Muscle layer of colon (tissue), 2 donors: Measurements from ENCODE around the gene COL19A1.

Experiments
- H3K27ac ChIP-seq: one replicate; pipeline ENCODE4 v1.7.0; 2013; ENCODE audit warnings: low read depth, mild to moderate bottlenecking, low read length, moderate library complexity
- H3K27me3 ChIP-seq, 2 donors: one replicate each; pipeline ENCODE4 v1.7.0; 2013; ENCODE audit warnings: low read length in 2 of 2, mild to moderate bottlenecking in 2 of 2; ENCODE audit not compliant: insufficient read depth in 2 of 2, control insufficient read depth in 1 of 2
- H3K36me3 ChIP-seq: one replicate; pipeline ENCODE4 v1.7.0; 2013; ENCODE audit warnings: mild to moderate bottlenecking, low read length; ENCODE audit not compliant: insufficient read depth
- H3K4me1 ChIP-seq: one replicate; pipeline ENCODE4 v1.7.0; 2013; ENCODE audit warnings: mild to moderate bottlenecking, low read length; ENCODE audit not compliant: insufficient read depth
- H3K4me3 ChIP-seq, 2 donors: one replicate each; pipeline ENCODE4 v1.7.0; 2013; ENCODE audit warnings: low read length in 2 of 2, low read depth in 1 of 2, mild to moderate bottlenecking in 1 of 2, moderate library complexity in 1 of 2
- H3K9ac ChIP-seq: one replicate; pipeline ENCODE4 v1.7.0; 2013; ENCODE audit warnings: low read length
- H3K9me3 ChIP-seq: one replicate; pipeline ENCODE4 v1.7.0; 2013; ENCODE audit warnings: mild to moderate bottlenecking, low read length
- donor health status: abdominal sarcoma.
- donor health status: Adenocarcinoma of cecum.

The COL19A1 gene

DNA sequence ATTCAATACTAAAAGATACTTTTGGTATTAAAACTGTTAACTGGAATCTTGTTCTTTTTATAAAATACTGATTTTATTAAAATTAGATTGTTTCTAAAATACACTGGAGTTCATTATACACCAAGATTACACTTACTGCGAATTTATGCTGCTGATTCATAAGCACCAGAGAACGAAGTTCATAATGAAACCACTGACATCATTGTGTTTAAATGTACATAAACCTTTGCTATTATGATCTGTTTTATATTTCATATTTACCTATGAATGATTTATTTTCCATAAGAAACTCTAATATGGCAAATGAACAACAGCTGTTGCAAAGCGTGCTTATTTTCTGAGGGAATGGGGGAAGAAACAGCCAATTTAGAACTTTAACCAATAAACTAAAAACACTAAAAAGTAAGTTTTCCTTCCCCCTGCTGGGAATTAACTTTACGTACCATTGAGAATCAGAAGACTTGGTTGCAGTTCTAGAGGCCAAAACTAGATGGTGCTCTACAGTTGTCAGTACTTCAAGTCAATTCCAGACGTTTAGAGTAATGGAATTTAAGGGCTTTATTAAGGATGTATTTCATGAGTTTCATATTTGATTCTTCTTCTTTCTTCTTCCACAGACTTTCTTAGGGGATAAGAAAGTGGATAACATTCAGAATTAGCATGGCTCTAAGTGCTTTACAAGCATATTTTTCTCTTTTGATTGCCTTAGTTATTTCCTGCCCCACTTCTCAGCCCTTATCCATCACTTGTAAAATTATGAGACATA lies 30.8 kb upstream of the COL19A1 start:
- Histone ChIP-seq H3K4me1 (peaks cover 4% of the 10 kb centered on the region), H3K27me3 (no peaks in the 10 kb centered on the region), H3K9me3 (no peaks in the 10 kb centered on the region), H3K27ac (no peak overlapping the region), H3K4me3 (no peak overlapping the region), H3K36me3 (no peaks in the 10 kb centered on the region), H3K9ac (no peak overlapping the region)

- no peak overlapping the region for H3K4me3 ChIP-seq
- no peaks in the 10 kb centered on the region for H3K27me3 ChIP-seq
- no peak overlapping the region for H3K27ac ChIP-seq
- H3K9ac ChIP-seq: no peak overlapping the region
- H3K9me3 ChIP-seq: no peaks in the 10 kb centered on the region
- H3K36me3 ChIP-seq: no peaks in the 10 kb centered on the region
- no peaks in the 10 kb centered on the region for H3K4me1 ChIP-seq
Observed at GRCh38 chr6:69841862-69842261, 24.5 kb upstream of the COL19A1 start.

DNA sequence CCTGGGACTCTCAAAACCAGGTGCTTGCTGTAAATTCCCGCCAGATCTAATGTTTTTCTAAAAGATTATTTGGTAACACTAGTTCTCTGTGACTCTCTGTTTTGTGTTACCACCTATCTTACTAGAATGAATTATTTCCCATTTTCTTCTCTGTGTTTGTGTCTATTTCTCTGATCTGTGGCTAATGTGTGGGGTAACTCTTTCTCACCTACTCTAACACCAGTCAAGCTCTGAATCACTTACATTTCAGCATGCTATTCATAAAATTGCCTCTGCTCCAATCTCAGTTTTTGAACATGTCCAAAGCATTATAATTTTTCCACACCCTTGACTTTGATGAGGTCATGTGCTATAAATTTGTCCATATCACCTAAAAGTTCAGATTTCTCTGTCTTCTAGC lies 23.2 kb upstream of the COL19A1 start:
- H3K9me3 ChIP-seq: no peaks in the 10 kb centered on the region
- H3K9ac ChIP-seq: no peak overlapping the region
- no peak overlapping the region for H3K27ac ChIP-seq
- H3K4me3 ChIP-seq: no peak overlapping the region
- H3K4me1 ChIP-seq: no peaks in the 10 kb centered on the region
- no peaks in the 10 kb centered on the region for H3K27me3 ChIP-seq
- no peaks in the 10 kb centered on the region for H3K36me3 ChIP-seq

DNA sequence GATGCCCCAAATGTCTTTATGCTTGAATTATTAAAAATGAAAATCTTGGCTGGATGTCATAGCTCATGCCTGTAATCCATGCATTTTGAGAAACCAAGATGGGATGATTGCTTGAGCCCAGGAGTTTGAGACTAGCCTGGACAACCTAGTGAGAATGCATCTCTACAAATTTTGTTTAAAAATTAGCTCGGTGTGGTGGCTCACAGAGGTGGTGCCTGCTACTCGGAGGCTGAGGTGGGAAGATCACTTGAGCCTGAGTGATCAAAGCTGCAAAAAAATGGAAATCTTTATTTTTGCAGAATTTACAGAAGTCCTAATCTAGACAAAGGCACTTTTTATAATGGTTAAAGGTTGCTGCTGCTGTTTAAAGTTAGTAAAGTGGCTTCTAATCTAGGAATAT lies 20.0 kb upstream of the COL19A1 start:
- no peaks in the 10 kb centered on the region for H3K27me3 ChIP-seq
- H3K9me3 ChIP-seq: no peaks in the 10 kb centered on the region
- H3K9ac ChIP-seq: no peak overlapping the region
- H3K4me1 ChIP-seq: no peaks in the 10 kb centered on the region
- H3K36me3 ChIP-seq: no peaks in the 10 kb centered on the region
- H3K27ac ChIP-seq: no peak overlapping the region
- H3K4me3 ChIP-seq: no peak overlapping the region

GRCh38 chr6:69846770-69847491 lies 19.4 kb upstream of the COL19A1 start:
- no peak overlapping the region for H3K9ac ChIP-seq
- H3K27me3 ChIP-seq: no peaks in the 10 kb centered on the region
- H3K36me3 ChIP-seq: no peaks in the 10 kb centered on the region
- H3K9me3 ChIP-seq: no peaks in the 10 kb centered on the region
- no peak overlapping the region for H3K4me3 ChIP-seq
- no peaks in the 10 kb centered on the region for H3K4me1 ChIP-seq
- no peak overlapping the region for H3K27ac ChIP-seq

DNA sequence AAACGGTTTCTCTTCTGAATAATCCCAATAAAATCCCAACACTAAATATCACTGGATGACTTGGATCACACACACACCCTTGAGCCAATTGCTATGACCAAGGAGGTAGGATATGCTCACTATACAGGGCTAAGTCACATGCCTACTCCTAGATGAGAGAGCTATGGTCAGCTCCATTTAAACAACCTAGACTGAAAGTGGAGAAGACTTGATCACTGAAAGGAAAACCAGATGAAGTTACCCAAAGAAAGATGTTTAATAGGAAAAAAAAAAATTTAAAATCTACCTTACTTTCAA lies 18.9 kb upstream of the COL19A1 start:
- Histone ChIP-seq H3K4me3 (no peak overlapping the region), H3K36me3 (no peaks in the 10 kb centered on the region), H3K4me1 (no peaks in the 10 kb centered on the region), H3K27me3 (no peaks in the 10 kb centered on the region), H3K9me3 (no peaks in the 10 kb centered on the region), H3K9ac (no peak overlapping the region), H3K27ac (no peak overlapping the region)

GRCh38 chr6:69848552-69848951 lies 17.8 kb upstream of the COL19A1 start:
- Histone ChIP-seq H3K4me1 (no peaks in the 10 kb centered on the region), H3K27ac (no peak overlapping the region), H3K27me3 (no peaks in the 10 kb centered on the region), H3K4me3 (no peak overlapping the region), H3K36me3 (no peaks in the 10 kb centered on the region), H3K9me3 (no peaks in the 10 kb centered on the region), H3K9ac (no peak overlapping the region)

DNA sequence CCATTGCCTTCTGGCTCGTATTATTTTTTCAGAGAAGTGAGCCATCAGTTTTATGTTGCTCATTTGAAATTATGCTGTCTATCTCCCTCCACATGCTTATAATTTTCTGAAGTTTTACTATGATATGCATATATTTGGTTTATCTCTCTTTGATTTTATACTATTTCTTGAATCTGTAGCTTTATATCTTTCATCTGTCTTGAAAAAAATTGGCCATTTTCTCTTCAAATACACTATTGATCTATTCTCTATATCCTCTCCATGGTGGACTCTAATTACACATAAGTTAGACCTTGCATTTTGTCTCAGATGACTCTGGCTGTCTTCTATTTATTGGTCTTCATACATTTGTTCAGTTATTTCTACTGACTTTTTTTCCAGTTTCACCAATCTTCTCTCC lies 13.7 kb upstream of the COL19A1 start:
- Histone ChIP-seq H3K36me3 (no peaks in the 10 kb centered on the region), H3K27me3 (no peaks in the 10 kb centered on the region), H3K4me3 (no peak overlapping the region), H3K9ac (no peak overlapping the region), H3K9me3 (no peaks in the 10 kb centered on the region), H3K4me1 (no peaks in the 10 kb centered on the region), H3K27ac (no peak overlapping the region)

- no peaks in the 10 kb centered on the region for H3K4me1 ChIP-seq
- H3K27me3 ChIP-seq: no peaks in the 10 kb centered on the region
- H3K36me3 ChIP-seq: no peaks in the 10 kb centered on the region
- no peak overlapping the region for H3K27ac ChIP-seq
- H3K9ac ChIP-seq: no peak overlapping the region
- H3K9me3 ChIP-seq: no peaks in the 10 kb centered on the region
- H3K4me3 ChIP-seq: no peak overlapping the region
Observed at GRCh38 chr6:69861986-69862385, 4.4 kb upstream of the COL19A1 start.

DNA sequence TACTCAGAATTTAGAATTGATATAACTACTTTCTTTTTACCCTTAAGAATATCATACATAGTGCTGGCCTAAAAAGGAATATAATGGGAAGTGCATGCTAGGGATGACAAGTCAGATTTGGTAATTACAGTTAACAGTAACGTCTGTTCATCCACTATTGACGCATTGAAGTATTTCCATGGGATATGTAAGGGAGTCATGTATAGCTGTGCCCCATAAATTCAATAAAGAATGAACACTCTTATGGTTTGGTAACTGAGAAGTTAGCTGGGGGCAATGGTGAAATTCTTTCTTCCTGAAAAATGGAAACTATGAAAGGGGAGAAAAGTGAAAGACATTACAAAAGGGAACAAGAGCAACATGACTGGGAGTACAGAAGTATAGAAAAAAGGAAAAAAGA lies 2.6 kb upstream of the COL19A1 start:
- no peaks in the 10 kb centered on the region for H3K9me3 ChIP-seq
- no peak overlapping the region for H3K27ac ChIP-seq
- no peaks in the 10 kb centered on the region for H3K4me1 ChIP-seq
- H3K27me3 ChIP-seq: peaks cover 0 to 6% of the 10 kb centered on the region in 2 donors
- H3K4me3 ChIP-seq: no peak overlapping the region
- no peaks in the 10 kb centered on the region for H3K36me3 ChIP-seq
- no peak overlapping the region for H3K9ac ChIP-seq

DNA sequence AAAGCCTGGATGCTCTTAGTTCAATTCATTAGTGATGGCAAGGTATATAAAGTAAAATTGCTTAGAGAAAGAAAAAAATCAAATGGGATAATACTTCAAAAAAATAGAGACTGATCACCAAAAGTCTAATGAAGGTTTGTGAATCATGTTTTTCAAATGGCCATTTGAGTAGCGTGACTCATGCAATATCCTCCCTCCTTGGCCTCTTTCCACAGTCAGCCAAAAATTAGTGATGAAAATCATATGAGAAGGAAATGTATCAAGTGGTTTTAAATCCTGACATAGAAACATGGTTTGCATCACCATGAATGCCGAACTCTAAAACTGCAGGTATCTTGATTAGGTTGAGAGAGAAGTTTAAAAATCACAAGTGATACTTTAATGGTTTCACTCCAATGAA lies 1.2 kb upstream of the COL19A1 start:
- Histone ChIP-seq H3K27me3 (peaks cover 0 to 6% of the 10 kb centered on the region in 2 donors), H3K9ac (no peak overlapping the region), H3K9me3 (no peaks in the 10 kb centered on the region), H3K27ac (no peak overlapping the region), H3K4me1 (no peaks in the 10 kb centered on the region), H3K36me3 (no peaks in the 10 kb centered on the region), H3K4me3 (no peak overlapping the region)
